HEK293T (cell line): ENCODE results near the gene TAAR5.

ENCODE experiments used
- CTCF ChIA-PET: fragments of 350-600 bp; formaldehyde crosslinking; extraction: SDS; loops from one replicate; lab custom pipeline; 2021; ENCODE audit warnings: antibody characterized with exemption, inconsistent platforms; lab: Yijun Ruan, JAX
- POLR2A ChIA-PET: fragments of 350-600 bp; formaldehyde crosslinking; extraction: SDS; loops from one replicate; lab custom pipeline; 2020; ENCODE audit warnings: antibody characterized with exemption, inconsistent platforms; lab: Yijun Ruan, JAX
- DNase-seq: peaks from one replicate; pipeline ENCODE4 v3.0.0; 2012; ENCODE audit warnings: mixed read lengths; ENCODE audit errors: extremely low spot score
- ARNT ChIP-seq: fragments of 450-650 bp; IDR thresholded peaks from 2 replicates; pipeline ENCODE4 v1.6.1; 2017; ENCODE audit warnings: mild to moderate bottlenecking
- BHLHE40 ChIP-seq: fragments of 450-650 bp; IDR thresholded peaks from 2 replicates; pipeline ENCODE4 v1.6.1; 2016; ENCODE audit warnings: mild to moderate bottlenecking, moderate library complexity, borderline replicate concordance
- CTBP1 ChIP-seq: fragments of 450-650 bp; IDR thresholded peaks from 2 replicates; pipeline ENCODE4 v1.6.1; 2016; ENCODE audit warnings: borderline replicate concordance
- ELF4 ChIP-seq: fragments of 450-650 bp; IDR thresholded peaks from 2 replicates; pipeline ENCODE4 v1.6.1; 2017; ENCODE audit warnings: antibody characterized with exemption
- FOXA1 ChIP-seq: fragments of 450-650 bp; IDR thresholded peaks from 2 replicates; pipeline ENCODE4 v1.6.1; 2016; ENCODE audit warnings: mild to moderate bottlenecking
- FOXK2 ChIP-seq: fragments of 450-650 bp; IDR thresholded peaks from 2 replicates; pipeline ENCODE4 v1.6.1; 2016; ENCODE audit warnings: mild to moderate bottlenecking
- FOXM1 ChIP-seq: fragments of 450-650 bp; IDR thresholded peaks from 2 replicates; pipeline ENCODE4 v1.6.1; 2017; ENCODE audit warnings: mild to moderate bottlenecking, borderline replicate concordance
- HDGF ChIP-seq: fragments of 450-650 bp; IDR thresholded peaks from 2 replicates; pipeline ENCODE4 v1.6.1; 2017; ENCODE audit warnings: antibody characterized with exemption, borderline replicate concordance
- L3MBTL2 ChIP-seq: fragments of 450-650 bp; conservative IDR thresholded peaks from 2 replicates; pipeline ENCODE4 v1.6.1; 2016; ENCODE audit warnings: mild to moderate bottlenecking
- LEF1 ChIP-seq: fragments of 450-650 bp; IDR thresholded peaks from 2 replicates; pipeline ENCODE4 v1.6.1; 2017; ENCODE audit warnings: mild to moderate bottlenecking, borderline replicate concordance
- NFRKB ChIP-seq: fragments of 450-650 bp; IDR thresholded peaks from 2 replicates; pipeline ENCODE4 v1.6.1; 2016; ENCODE audit warnings: mild to moderate bottlenecking, moderate library complexity
- PKNOX1 ChIP-seq: fragments of 450-650 bp; IDR thresholded peaks from 2 replicates; pipeline ENCODE4 v1.6.1; 2016
- SP1 ChIP-seq: fragments of 450-650 bp; IDR thresholded peaks from 2 replicates; pipeline ENCODE4 v1.6.1; 2017
- SUZ12 ChIP-seq: fragments of 450-650 bp; IDR thresholded peaks from 2 replicates; pipeline ENCODE4 v1.6.1; 2016; ENCODE audit warnings: mild to moderate bottlenecking
- TARDBP ChIP-seq: fragments of 450-650 bp; IDR thresholded peaks from 2 replicates; pipeline ENCODE4 v1.6.1; 2016
- ZNF384 ChIP-seq: fragments of 450-650 bp; IDR thresholded peaks from 2 replicates; pipeline ENCODE4 v1.6.1; 2016

Gene TAAR5

DNA sequence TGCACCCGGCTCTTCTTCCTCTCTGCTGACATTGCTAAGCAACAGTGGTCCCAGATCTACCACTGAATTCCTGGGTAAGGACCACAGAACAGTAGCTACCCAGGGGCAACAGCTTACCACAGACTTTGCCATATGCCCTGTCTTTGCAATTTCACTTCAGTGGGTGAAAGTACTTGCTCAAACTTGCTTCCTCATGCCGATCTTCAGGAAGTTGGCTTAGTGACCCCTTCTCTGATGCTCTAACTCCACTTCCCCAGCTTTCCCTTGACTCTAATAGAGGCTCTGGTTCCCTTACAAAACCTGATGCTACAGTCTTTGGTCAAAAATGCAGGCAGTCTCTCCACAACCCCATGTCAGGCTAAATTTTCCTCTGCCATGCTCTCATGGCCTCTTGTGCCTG lies 3.3 kb upstream of the TAAR5 start:
- TF ChIP-seq LEF1 (no peak), SP1 (no peak), FOXM1 (no peak), ARNT (no peak), SUZ12 (no peak), CTBP1 (no peak)
- no peak for DNase-seq
- POLR2A ChIA-PET, result no interaction called here
- CTCF ChIA-PET, result no interaction called here

DNA sequence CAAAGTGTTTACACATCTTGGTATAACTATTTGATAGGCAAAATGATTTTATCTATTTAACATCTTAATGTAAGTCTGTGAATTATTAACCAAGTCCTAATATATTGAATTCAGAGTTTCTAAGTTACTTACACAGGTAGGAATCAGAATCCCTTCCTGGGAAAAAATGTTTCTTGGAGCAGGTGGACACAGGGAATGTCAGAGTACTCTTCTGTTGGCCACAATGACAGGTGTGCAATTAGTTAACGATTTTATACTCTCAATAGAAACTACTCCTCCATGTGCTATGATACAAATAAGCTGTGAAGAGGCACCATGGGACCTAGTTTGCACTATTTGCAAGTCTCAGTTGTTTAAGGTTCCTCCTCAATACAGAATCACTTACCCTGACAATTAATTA lies 821 bp upstream of the TAAR5 start:
- no peak for DNase-seq
- no peak for TF ChIP-seq SUZ12
- TF ChIP-seq FOXA1, result no peak
- no peak for TF ChIP-seq FOXM1
- no peak for TF ChIP-seq ZNF384
- TF ChIP-seq HDGF, result no peak
- no peak for TF ChIP-seq SP1
- TF ChIP-seq FOXK2, result no peak
- TF ChIP-seq ELF4, result no peak
- no peak for TF ChIP-seq PKNOX1
- no peak for TF ChIP-seq LEF1
- no peak for TF ChIP-seq CTBP1
- no peak for TF ChIP-seq NFRKB
- TF ChIP-seq BHLHE40, result no peak
- no peak for TF ChIP-seq TARDBP
- POLR2A ChIA-PET, result no interaction called here
- CTCF ChIA-PET, result interaction anchor here (1.0 kb wide), 1 partner anchor 8 kb away, joined by 3 read pairs; no protein-coding TSS in a partner anchor

GRCh38 chr6:132587424-132587823 lies 2.1 kb downstream of the TAAR5 start:
- POLR2A ChIA-PET, result no interaction called here
- no peak for DNase-seq
- CTCF ChIA-PET, result no interaction called here
- TF ChIP-seq ELF4 (no peak), PKNOX1 (no peak), SP1 (no peak), HDGF (no peak), TARDBP (no peak), LEF1 (no peak), FOXA1 (no peak), FOXM1 (no peak), BHLHE40 (no peak), L3MBTL2 (no peak), ZNF384 (no peak), NFRKB (no peak), FOXK2 (no peak), ARNT (no peak), SUZ12 (no peak)

DNA sequence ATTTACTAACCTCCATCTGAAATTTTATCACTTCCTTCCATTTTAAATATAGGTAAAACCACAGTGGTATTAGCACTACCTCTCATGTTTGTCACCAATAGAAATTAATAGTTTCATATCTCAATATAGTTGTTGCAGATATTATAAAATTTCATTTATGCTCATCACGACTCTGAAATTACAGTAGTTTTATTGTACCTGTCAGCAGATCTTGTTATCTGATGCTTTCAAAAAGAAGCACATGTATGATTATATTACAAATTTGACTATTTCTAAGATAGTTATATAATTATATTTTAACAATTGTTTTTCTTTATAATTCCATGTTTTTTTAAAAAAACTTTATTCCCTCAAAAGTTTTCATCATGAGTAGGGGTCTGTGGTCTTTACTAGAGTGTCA lies 4.8 kb downstream of the TAAR5 start:
- POLR2A ChIA-PET, result no interaction called here
- no peak for DNase-seq
- CTCF ChIA-PET, result interaction anchor here (0.8 kb wide), 1 partner anchor 12 kb away, joined by 3 read pairs; no protein-coding TSS in a partner anchor
- no peak for TF ChIP-seq NFRKB
- no peak for TF ChIP-seq SUZ12

GRCh38 chr6:132571774-132572173 lies 17.8 kb downstream of the TAAR5 start:
- no peak for DNase-seq
- ChIA-PET CTCF (interaction anchor here (0.6 kb wide), 1 partner anchor 27 kb away, joined by 5 read pairs; no protein-coding TSS in a partner anchor), POLR2A (no interaction called here)
- TF ChIP-seq PKNOX1 (peak; percentile 16; the same call in 1 of the 2 replicates), ZNF384 (no peak)

DNA sequence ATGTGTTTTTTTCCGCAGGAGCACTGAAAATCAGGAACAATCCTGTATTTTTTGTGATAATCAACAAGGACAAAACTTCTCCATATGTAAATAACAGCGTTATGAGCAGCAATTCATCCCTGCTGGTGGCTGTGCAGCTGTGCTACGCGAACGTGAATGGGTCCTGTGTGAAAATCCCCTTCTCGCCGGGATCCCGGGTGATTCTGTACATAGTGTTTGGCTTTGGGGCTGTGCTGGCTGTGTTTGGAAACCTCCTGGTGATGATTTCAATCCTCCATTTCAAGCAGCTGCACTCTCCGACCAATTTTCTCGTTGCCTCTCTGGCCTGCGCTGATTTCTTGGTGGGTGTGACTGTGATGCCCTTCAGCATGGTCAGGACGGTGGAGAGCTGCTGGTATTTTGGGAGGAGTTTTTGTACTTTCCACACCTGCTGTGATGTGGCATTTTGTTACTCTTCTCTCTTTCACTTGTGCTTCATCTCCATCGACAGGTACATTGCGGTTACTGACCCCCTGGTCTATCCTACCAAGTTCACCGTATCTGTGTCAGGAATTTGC lies 19.2 kb downstream of the TAAR5 start, which contains the start of gene TAAR6:
TAAR6 (plus strand) TSS at position 102 of the 557 bp plus-strand sequence; CDS start at position 102, 0 bp downstream.
- POLR2A ChIA-PET, result no interaction called here
- CTCF ChIA-PET, result no interaction called here
- no peak for TF ChIP-seq BHLHE40
- no peak for TF ChIP-seq SUZ12
- TF ChIP-seq FOXK2, result no peak
- TF ChIP-seq FOXA1, result no peak
- TF ChIP-seq SP1, result no peak
- no peak for TF ChIP-seq ZNF384
- no peak for TF ChIP-seq CTBP1
- TF ChIP-seq L3MBTL2, result no peak
- TF ChIP-seq ELF4, result no peak
- no peak for TF ChIP-seq TARDBP
- TF ChIP-seq HDGF, result no peak
- TF ChIP-seq ARNT, result no peak
- no peak for TF ChIP-seq FOXM1
- TF ChIP-seq NFRKB, result no peak
- TF ChIP-seq LEF1, result no peak
- no peak for TF ChIP-seq PKNOX1
- no peak for DNase-seq
